KMS-11 (cell line): ENCODE measurements around the gene IL1R2.

ENCODE experiments used
- H2AFZ ChIP-seq: fragments of 200-600 bp; sonication (generic); 2 replicates; pipeline ENCODE4 v1.6.1; 2016; ENCODE audit warnings: antibody characterized with exemption, mixed run types, low read depth
- H3K27ac ChIP-seq: fragments of 200-600 bp; sonication (generic); 2 replicates; pipeline ENCODE4 v1.6.1; 2016; ENCODE audit warnings: mild to moderate bottlenecking, mixed run types
- H3K27me3 ChIP-seq: fragments of 200-600 bp; sonication (generic); 2 replicates; pipeline ENCODE4 v1.6.1; 2017; ENCODE audit warnings: mild to moderate bottlenecking, low read depth, mixed run types, moderate library complexity; ENCODE audit not compliant: insufficient read depth
- H3K36me3 ChIP-seq: fragments of 200-600 bp; sonication (generic); 2 replicates; pipeline ENCODE4 v1.6.1; 2017; ENCODE audit warnings: mild to moderate bottlenecking, mixed run types; ENCODE audit not compliant: insufficient read depth
- H3K4me1 ChIP-seq: fragments of 200-600 bp; sonication (generic); 2 replicates; pipeline ENCODE4 v1.6.1; 2016; ENCODE audit warnings: mild to moderate bottlenecking, low read depth, mixed run types; ENCODE audit not compliant: poor library complexity, severe bottlenecking
- H3K4me2 ChIP-seq: fragments of 200-600 bp; sonication (generic); 2 replicates; pipeline ENCODE4 v1.7.0; 2016; ENCODE audit warnings: mild to moderate bottlenecking, mixed run types
- H3K4me3 ChIP-seq: fragments of 200-600 bp; sonication (generic); IDR thresholded peaks from 2 replicates; pipeline ENCODE4 v1.6.1; 2017; ENCODE audit warnings: low read depth, low read length, mixed read lengths; ENCODE audit not compliant: insufficient read depth
- H3K79me2 ChIP-seq: fragments of 200-600 bp; sonication (generic); 2 replicates; pipeline ENCODE4 v1.6.1; 2016; ENCODE audit warnings: low read depth, mixed run types; ENCODE audit not compliant: insufficient read depth
- H3K9ac ChIP-seq: fragments of 200-600 bp; sonication (generic); 2 replicates; pipeline ENCODE4 v1.6.1; 2016; ENCODE audit warnings: mild to moderate bottlenecking, mixed run types
- H4K20me1 ChIP-seq: fragments of 200-600 bp; sonication (generic); 2 replicates; pipeline ENCODE4 v1.6.1; 2016; ENCODE audit warnings: mild to moderate bottlenecking, mixed run types; ENCODE audit not compliant: insufficient read depth
- CTCF ChIP-seq: fragments of 200-600 bp; sonication (generic); conservative IDR thresholded peaks from 2 replicates; pipeline ENCODE4 v1.6.1; 2017; ENCODE audit warnings: low read depth, mild to moderate bottlenecking, antibody characterized with exemption, low read length, moderate library complexity, mixed read lengths

IL1R2 gene

GRCh38 chr2:102059151-102059550 lies 67.4 kb downstream of the IL1R2 start:
- no peak overlapping the region for H3K4me2 ChIP-seq
- TF ChIP-seq CTCF: no peak
- no peak overlapping the region for H2AFZ ChIP-seq
- H4K20me1 ChIP-seq: no peaks in the 10 kb centered on the region
- no peak overlapping the region for H3K4me3 ChIP-seq
- H3K4me1 ChIP-seq: no peaks in the 10 kb centered on the region
- H3K27me3 ChIP-seq: no peaks in the 10 kb centered on the region
- no peaks in the 10 kb centered on the region for H3K36me3 ChIP-seq
- no peak overlapping the region for H3K9ac ChIP-seq
- H3K79me2 ChIP-seq: no peaks in the 10 kb centered on the region
- no peak overlapping the region for H3K27ac ChIP-seq

GRCh38 chr2:102060047-102060446 lies 68.3 kb downstream of the IL1R2 start:
- Histone ChIP-seq H4K20me1 (no peaks in the 10 kb centered on the region), H2AFZ (no peak overlapping the region), H3K4me1 (no peaks in the 10 kb centered on the region), H3K27ac (no peak overlapping the region), H3K79me2 (no peaks in the 10 kb centered on the region), H3K27me3 (no peaks in the 10 kb centered on the region), H3K4me3 (no peak overlapping the region), H3K4me2 (no peak overlapping the region), H3K9ac (no peak overlapping the region), H3K36me3 (no peaks in the 10 kb centered on the region)
- TF ChIP-seq CTCF: no peak

- H3K4me2 ChIP-seq: no peak overlapping the region
These were observed 69.0 kb downstream of the IL1R2 start for GRCh38 chr2:102060792-102061191.

GRCh38 chr2:102061286-102061699 lies 69.5 kb downstream of the IL1R2 start:
- Histone ChIP-seq H3K4me3 (no peak overlapping the region), H2AFZ (no peak overlapping the region), H3K9ac (no peak overlapping the region), H3K27me3 (no peaks in the 10 kb centered on the region), H3K4me1 (no peaks in the 10 kb centered on the region), H3K79me2 (no peaks in the 10 kb centered on the region), H3K36me3 (no peaks in the 10 kb centered on the region), H3K27ac (no peak overlapping the region), H4K20me1 (no peaks in the 10 kb centered on the region), H3K4me2 (no peak overlapping the region)
- TF ChIP-seq CTCF: no peak

More at GRCh38 chr2:102060792-102061191, 69.0 kb downstream of the IL1R2 start:
- Histone ChIP-seq H3K9ac (no peak overlapping the region), H3K4me3 (no peak overlapping the region), H2AFZ (no peak overlapping the region), H3K36me3 (no peaks in the 10 kb centered on the region), H3K4me1 (no peaks in the 10 kb centered on the region), H4K20me1 (no peaks in the 10 kb centered on the region), H3K79me2 (no peaks in the 10 kb centered on the region), H3K27ac (no peak overlapping the region), H3K27me3 (no peaks in the 10 kb centered on the region)
- TF ChIP-seq CTCF: no peak
